Osteoblast (primary cell): ENCODE data around the gene TSN. TPM values are rescaled to one million over a fixed set of nuclear protein-coding genes. Genes with fewer than 3 reads are reported as not detected.
"Not testable (repeated sequence)": the region's sequence is repeated elsewhere in the genome, so short reads cannot be mapped to it uniquely, and the experiment has no call there.

Experiments
- DNase-seq: peaks from one replicate; pipeline ENCODE4 v3.0.0; 2011; ENCODE audit warnings: low spot score, mixed read lengths; ENCODE audit not compliant: insufficient read length; ENCODE audit errors: missing footprints
- H2AFZ ChIP-seq: 2 replicates; pipeline ENCODE4 v1.6.0; 2011; ENCODE audit warnings: mild to moderate bottlenecking, low read length
- H3K27ac ChIP-seq: 2 replicates; pipeline ENCODE4 v1.5.1; 2011; ENCODE audit warnings: mild to moderate bottlenecking, low read depth, low read length, moderate library complexity
- H3K27me3 ChIP-seq: 2 replicates; pipeline ENCODE4 v1.6.0; 2012; ENCODE audit warnings: mild to moderate bottlenecking, control low read depth, inconsistent platforms, low read length, moderate library complexity; ENCODE audit not compliant: insufficient read depth
- H3K36me3 ChIP-seq: 2 replicates; pipeline ENCODE4 v1.5.1; 2011; ENCODE audit warnings: mild to moderate bottlenecking, low read length, control low read depth, moderate library complexity; ENCODE audit not compliant: insufficient read depth
- H3K4me1 ChIP-seq: 2 replicates; pipeline ENCODE4 v1.5.1; 2011; ENCODE audit warnings: mild to moderate bottlenecking, low read length, control low read depth, moderate library complexity; ENCODE audit not compliant: insufficient read depth
- H3K4me2 ChIP-seq: 2 replicates; pipeline ENCODE4 v1.6.0; 2011; ENCODE audit warnings: mild to moderate bottlenecking, low read length; ENCODE audit not compliant: insufficient read depth
- H3K4me3 ChIP-seq: fragments of 200-600 bp; sonication (generic); 3 replicates; pipeline ENCODE4 v1.5.1; 2012; ENCODE audit warnings: mild to moderate bottlenecking, low read length, inconsistent platforms; ENCODE audit not compliant: insufficient read depth
- H3K79me2 ChIP-seq: 2 replicates; pipeline ENCODE4 v1.6.0; 2012; ENCODE audit warnings: mild to moderate bottlenecking, low read length, control low read depth, inconsistent platforms; ENCODE audit not compliant: insufficient read depth
- H3K9me3 ChIP-seq: 2 replicates; pipeline ENCODE4 v1.5.1; 2011; ENCODE audit warnings: low read depth, low read length, control low read depth
- H4K20me1 ChIP-seq: 2 replicates; pipeline ENCODE4 v1.6.0; 2012; ENCODE audit warnings: mild to moderate bottlenecking, low read length, control low read depth; ENCODE audit not compliant: insufficient read depth
- total RNA-seq: library from RNA; depleted of rRNA; stranded (reverse); fragments of >200 nt; gene quantifications from 2 replicates; pipeline ENCODE4 v1.2.3, GENCODE V29; 2012
- TF ChIP-seq, protein P1 (sequence below): IDR thresholded peaks from 2 replicates; pipeline ENCODE4 v1.5.1; 2011; ENCODE audit warnings: mild to moderate bottlenecking, low read depth, low read length, moderate library complexity; ENCODE audit errors: extremely low read depth

The TSN gene
- total RNA-seq, 1 donor = 50.7 TPM

DNA sequence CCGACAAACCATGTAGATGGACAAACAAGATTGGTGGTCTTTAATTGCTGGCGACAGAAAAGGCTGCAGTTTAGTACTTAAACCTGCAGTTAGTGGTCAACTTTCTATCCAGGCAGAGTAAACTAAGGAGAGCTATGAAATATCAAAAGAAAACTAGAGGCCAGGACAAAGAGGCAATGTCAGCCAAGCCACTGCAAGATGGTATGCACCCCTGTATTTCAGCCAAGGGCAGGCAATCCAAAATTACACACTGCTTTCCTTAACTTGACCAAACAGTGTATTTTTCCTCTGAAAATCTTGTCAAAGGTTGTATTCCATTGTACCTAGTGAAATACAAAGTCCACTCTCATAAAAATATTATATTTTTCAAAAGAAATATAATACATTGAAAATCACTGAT is 28.1 kb upstream of the TSN start:
- peaks cover 11% of the 10 kb centered on the region for H3K4me1 ChIP-seq
- H3K9me3 ChIP-seq = no peaks in the 10 kb centered on the region
- H3K36me3 ChIP-seq = peaks cover 52% of the 10 kb centered on the region
- H3K4me2 ChIP-seq = no peak overlapping the region
- H3K79me2 ChIP-seq = peaks cover 10% of the 10 kb centered on the region
- TF ChIP-seq, protein P1, sequence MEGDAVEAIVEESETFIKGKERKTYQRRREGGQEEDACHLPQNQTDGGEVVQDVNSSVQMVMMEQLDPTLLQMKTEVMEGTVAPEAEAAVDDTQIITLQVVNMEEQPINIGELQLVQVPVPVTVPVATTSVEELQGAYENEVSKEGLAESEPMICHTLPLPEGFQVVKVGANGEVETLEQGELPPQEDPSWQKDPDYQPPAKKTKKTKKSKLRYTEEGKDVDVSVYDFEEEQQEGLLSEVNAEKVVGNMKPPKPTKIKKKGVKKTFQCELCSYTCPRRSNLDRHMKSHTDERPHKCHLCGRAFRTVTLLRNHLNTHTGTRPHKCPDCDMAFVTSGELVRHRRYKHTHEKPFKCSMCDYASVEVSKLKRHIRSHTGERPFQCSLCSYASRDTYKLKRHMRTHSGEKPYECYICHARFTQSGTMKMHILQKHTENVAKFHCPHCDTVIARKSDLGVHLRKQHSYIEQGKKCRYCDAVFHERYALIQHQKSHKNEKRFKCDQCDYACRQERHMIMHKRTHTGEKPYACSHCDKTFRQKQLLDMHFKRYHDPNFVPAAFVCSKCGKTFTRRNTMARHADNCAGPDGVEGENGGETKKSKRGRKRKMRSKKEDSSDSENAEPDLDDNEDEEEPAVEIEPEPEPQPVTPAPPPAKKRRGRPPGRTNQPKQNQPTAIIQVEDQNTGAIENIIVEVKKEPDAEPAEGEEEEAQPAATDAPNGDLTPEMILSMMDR = no peak
- H3K27me3 ChIP-seq = no peaks in the 10 kb centered on the region
- peaks cover 10% of the 10 kb centered on the region for H4K20me1 ChIP-seq
- no peak overlapping the region for H2AFZ ChIP-seq
- no peak overlapping the region for H3K4me3 ChIP-seq
- no peak for DNase-seq
- no peak overlapping the region for H3K27ac ChIP-seq

GRCh38 chr2:121727950-121728349 is 27.5 kb upstream of the TSN start:
- Histone ChIP-seq H3K79me2 (peaks cover 13% of the 10 kb centered on the region), H3K4me1 (peaks cover 4% of the 10 kb centered on the region), H2AFZ (no peak overlapping the region), H3K4me2 (no peak overlapping the region), H3K4me3 (no peak overlapping the region), H3K27me3 (no peaks in the 10 kb centered on the region), H4K20me1 (peaks cover 10% of the 10 kb centered on the region), H3K36me3 (peaks cover 52% of the 10 kb centered on the region), H3K9me3 (no peaks in the 10 kb centered on the region), H3K27ac (no peak overlapping the region)
- TF ChIP-seq, protein P1 = no peak
- DNase-seq = no peak

DNA sequence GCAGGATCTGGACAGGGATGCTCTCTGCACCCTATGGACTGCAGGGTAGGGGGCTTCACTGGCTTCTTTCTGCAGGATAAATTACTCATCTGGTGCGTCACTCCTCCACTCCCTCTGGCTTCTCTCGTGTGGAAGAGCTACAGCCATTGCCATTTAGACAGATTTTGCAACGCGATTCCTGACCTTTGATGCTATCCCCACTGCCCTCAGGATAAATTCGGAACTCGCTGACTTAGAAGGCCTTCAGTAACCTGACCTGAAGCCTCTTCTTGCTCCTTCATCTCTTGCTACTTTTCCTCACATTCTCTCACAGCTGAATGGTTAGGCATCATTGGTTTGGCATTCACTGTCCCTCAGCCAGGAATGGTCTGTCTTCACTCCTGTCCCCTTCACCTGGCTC is 24.1 kb upstream of the TSN start:
- Histone ChIP-seq H3K27ac (no peak overlapping the region), H3K4me2 (no peak overlapping the region), H2AFZ (no peak overlapping the region), H3K4me1 (no peaks in the 10 kb centered on the region), H3K4me3 (no peak overlapping the region), H3K27me3 (no peaks in the 10 kb centered on the region), H3K9me3 (no peaks in the 10 kb centered on the region), H3K36me3 (peaks cover 61% of the 10 kb centered on the region), H4K20me1 (peaks cover 17% of the 10 kb centered on the region), H3K79me2 (peaks cover 41% of the 10 kb centered on the region)
- peak; percentile 47 for DNase-seq
- TF ChIP-seq, protein P1 = no peak

DNA sequence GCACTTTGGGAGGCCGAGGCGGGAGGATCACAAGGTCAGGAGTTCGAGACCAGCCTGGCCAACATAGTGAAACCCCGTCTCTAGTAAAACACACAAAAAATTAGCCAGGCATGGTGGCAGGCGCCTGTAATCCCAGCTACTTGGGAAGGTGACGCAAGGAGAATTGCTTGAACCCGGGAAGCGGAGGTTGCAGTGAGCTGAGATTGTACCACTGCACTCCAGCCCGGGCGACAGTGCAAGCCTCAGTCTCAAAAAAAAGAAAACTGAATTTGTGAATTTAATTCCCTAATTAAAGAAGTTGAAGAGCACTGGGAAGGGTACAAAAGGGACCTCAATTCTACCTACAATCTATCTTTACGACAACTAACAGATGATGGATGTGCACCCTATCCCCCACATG is 20.9 kb upstream of the TSN start:
- DNase-seq, H3K4me3 ChIP-seq, H3K4me1 ChIP-seq, H3K4me2 ChIP-seq, H2AFZ ChIP-seq, H3K27me3 ChIP-seq, H3K9me3 ChIP-seq, H3K27ac ChIP-seq: not testable (repeated sequence)
- Histone ChIP-seq H3K79me2 (peaks cover 44% of the 10 kb centered on the region), H3K36me3 (peaks cover 31% of the 10 kb centered on the region), H4K20me1 (peaks cover 12% of the 10 kb centered on the region)
